ENCODE measurements around the gene ZNF343.
"Not testable (repeated sequence)": the region's sequence is repeated elsewhere in the genome, so short reads cannot be mapped to it uniquely, and the experiment has no call there.

ZNF343 gene

GRCh38 chr20:2521369-2522305, 12.9 kb upstream of the ZNF343 start:
- FAIRE-seq: no peak

GRCh38 chr20:2520617-2521016, 11.9 kb upstream of the ZNF343 start:
- FAIRE-seq: no peak

- no peak for FAIRE-seq
These were observed 10.5 kb upstream of the ZNF343 start for GRCh38 chr20:2519115-2519809.

- no peak for FAIRE-seq
These were observed 9.8 kb upstream of the ZNF343 start for GRCh38 chr20:2518558-2518957.

GRCh38 chr20:2518096-2518495, 9.4 kb upstream of the ZNF343 start:
- FAIRE-seq: no peak

- FAIRE-seq: no peak
These were observed 7.7 kb upstream of the ZNF343 start for GRCh38 chr20:2516399-2516798.

- no peak for FAIRE-seq
These were observed 6.5 kb upstream of the ZNF343 start for GRCh38 chr20:2515203-2515602.

GRCh38 chr20:2509794-2510193, 1.1 kb upstream of the ZNF343 start:
- FAIRE-seq: no peak

GRCh38 chr20:2509468-2509781, 710 bp upstream of the ZNF343 start:
- FAIRE-seq: no peak

- FAIRE-seq: no peak
These were observed 662 bp downstream of the ZNF343 start for GRCh38 chr20:2507875-2508630.

- no peak for FAIRE-seq
These were observed 1.3 kb downstream of the ZNF343 start for GRCh38 chr20:2507464-2507863.

GRCh38 chr20:2506426-2506825, 2.3 kb downstream of the ZNF343 start:
- not testable (repeated sequence) for FAIRE-seq

GRCh38 chr20:2504803-2505202, 3.9 kb downstream of the ZNF343 start:
- not testable (repeated sequence) for FAIRE-seq

GRCh38 chr20:2502808-2503384, 5.8 kb downstream of the ZNF343 start:
- not testable (repeated sequence) for FAIRE-seq

GRCh38 chr20:2485661-2486060, 23.1 kb downstream of the ZNF343 start:
- FAIRE-seq: no peak

GRCh38 chr20:2485080-2485479, 23.6 kb downstream of the ZNF343 start:
- no peak for FAIRE-seq

GRCh38 chr20:2483504-2483903, 25.2 kb downstream of the ZNF343 start:
- no peak for FAIRE-seq

GRCh38 chr20:2480381-2480780, 28.3 kb downstream of the ZNF343 start:
- FAIRE-seq: no peak

- no peak for FAIRE-seq
These were observed 31.7 kb downstream of the ZNF343 start for GRCh38 chr20:2476742-2477615.

- no peak for FAIRE-seq
These were observed 32.6 kb downstream of the ZNF343 start for GRCh38 chr20:2475850-2476741.

- FAIRE-seq: no peak
These were observed 35.2 kb downstream of the ZNF343 start for GRCh38 chr20:2473516-2473915.
